Measurements from ENCODE around the gene HOOK1. TPM values are rescaled to one million over a fixed set of nuclear protein-coding genes. Genes with fewer than 3 reads are reported as not detected.

HOOK1 gene
- total RNA-seq, 1 experiment from 2014 or later, result 42.0 TPM

- Histone ChIP-seq H3K9ac (ENCODE audit: extremely low read depth, insufficient read length, low read length) (no peak overlapping the region), H2BK12ac (ENCODE audit: insufficient read length, low read depth, low read length) (no peak overlapping the region), H2AK5ac (ENCODE audit: insufficient read length, low read length) (no peak overlapping the region), H2BK5ac (ENCODE audit: insufficient read length, low read length) (no peak overlapping the region), H3K23me2 (ENCODE audit: insufficient read length, low read depth, low read length, poor library complexity, severe bottlenecking) (no peaks in the 10 kb centered on the region), H4K8ac (replicated peaks; ENCODE audit: insufficient read length, low read depth, low read length) (no peak overlapping the region), H2BK120ac (ENCODE audit: low read depth, low read length, poor library complexity, severe bottlenecking) (no peak overlapping the region), H3K79me2 (ENCODE audit: insufficient read depth, low read length) (no peaks in the 10 kb centered on the region), H3K56ac (ENCODE audit: insufficient read length, low read depth, low read length) (no peak overlapping the region), H3K4ac (ENCODE audit: low read depth, low read length) (no peak overlapping the region), H3K4me1 (ENCODE audit: insufficient read depth, low read length) (no peaks in the 10 kb centered on the region), H3K14ac (ENCODE audit: insufficient read depth, low read length) (no peak overlapping the region), H4K5ac (ENCODE audit: insufficient read length, low read depth, low read length) (no peak overlapping the region), H3T11ph (ENCODE audit: low read length) (no peak overlapping the region), H3K4me2 (ENCODE audit: insufficient read depth, insufficient read length, low read length) (no peak overlapping the region), H3K9me3 (ENCODE audit: control insufficient read depth, low read depth, low read length) (no peaks in the 10 kb centered on the region), H4K20me1 (ENCODE audit: control insufficient read depth, insufficient read depth, insufficient read length) (no peaks in the 10 kb centered on the region), H4K91ac (ENCODE audit: insufficient read length, low read depth, low read length) (no peak overlapping the region), H3K23ac (ENCODE audit: insufficient read length, low read depth, low read length) (no peak overlapping the region), H3K27ac (ENCODE audit: insufficient read length, low read depth, low read length) (no peak overlapping the region), H2BK15ac (ENCODE audit: low read depth, low read length) (no peak overlapping the region), H3K79me1 (ENCODE audit: insufficient read depth, low read depth, low read length, poor library complexity, severe bottlenecking) (no peaks in the 10 kb centered on the region), H2BK20ac (ENCODE audit: low read depth, low read length, poor library complexity, severe bottlenecking) (no peak overlapping the region), H3K27me3 (ENCODE audit: insufficient read depth, low read length) (no peaks in the 10 kb centered on the region), H3K18ac (ENCODE audit: insufficient read length, low read depth, low read length) (no peak overlapping the region), H2AFZ (ENCODE audit: low read length) (no peak overlapping the region)
- Mint-ChIP-seq H3K36me3 (ENCODE audit: insufficient read depth in 1 of 3, low read depth in 3 of 3) (no peaks in the 10 kb centered on the region), H3K9me3 (peaks cover 2 to 3% of the 10 kb centered on the region in 2 experiments; a peak in 2 of 5 replicates), H3K4me1 (no peaks in the 10 kb centered on the region), H3K27ac (no peak overlapping the region; a peak in 1 of 7 replicates), H3K4me3 (no peak overlapping the region), H3K27me3 (ENCODE audit: low read depth) (no peaks in the 10 kb centered on the region)
- DNase-seq, result peak; percentile 63
- no CpG with 5 or more reads among the region's 5 CpGs for WGBS (ENCODE audit: extremely low coverage, insufficient read length, low lambda C conversion rate)
- peak; percentile 77 for TF ChIP-seq CTCF (conservative IDR thresholded peaks at IDR 0.05)
Observed at GRCh38 chr1:59879574-59879973, 64.8 kb downstream of the HOOK1 start.

Data from H9 (cell line).